Fibroblast of skin of left quadriceps (primary cell): Measurements from ENCODE around the gene SERAC1.
A peak's percentile ranks its signal among the peaks of the same experiment; 100 is the strongest.

Source experiments
- DNase-seq, 2 experiments: peaks; one replicate each; pipeline ENCODE4 v3.0.0-alpha.2; 2013; ENCODE audit warnings: low read depth in 2 of 2

The SERAC1 gene

DNA sequence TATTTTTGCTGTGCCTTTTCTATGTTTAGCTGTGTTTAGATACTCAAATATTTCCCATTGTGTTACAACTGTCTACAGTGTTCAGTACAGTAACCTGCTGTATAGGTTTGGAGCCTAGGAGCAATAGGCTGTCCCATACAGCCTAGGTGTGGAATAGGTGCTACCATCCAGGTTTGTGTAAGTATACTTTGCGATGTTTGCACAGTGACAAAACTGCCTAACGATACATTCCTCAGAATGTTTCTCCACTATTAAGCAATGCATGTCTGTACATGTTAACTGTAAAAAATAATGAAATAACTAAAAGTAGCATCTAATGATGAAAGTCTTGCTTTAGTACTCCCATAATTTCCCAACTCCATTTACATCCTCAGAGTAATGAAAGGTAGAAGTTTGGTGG is 46.0 kb downstream of the SERAC1 start:
- DNase-seq: no peak

DNA sequence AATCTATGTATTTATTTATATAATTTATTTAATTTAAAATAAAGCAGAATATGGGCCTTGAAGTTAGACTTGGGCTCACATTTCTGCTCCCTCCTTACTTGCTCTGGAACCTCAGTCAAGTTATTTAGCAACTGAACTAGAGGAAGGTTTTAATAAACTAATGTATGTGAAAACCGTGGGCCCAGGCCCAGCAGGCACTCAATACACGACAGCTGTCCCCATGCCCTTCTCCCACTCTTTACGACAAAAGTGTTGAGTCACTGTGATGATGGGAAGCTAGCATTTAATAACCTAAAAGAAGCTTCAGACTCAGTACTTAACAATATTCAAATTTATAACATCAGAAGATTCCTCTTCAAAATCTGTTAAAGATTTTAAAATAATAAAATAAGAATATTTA is 46.7 kb downstream of the SERAC1 start:
- no peak for DNase-seq

DNA sequence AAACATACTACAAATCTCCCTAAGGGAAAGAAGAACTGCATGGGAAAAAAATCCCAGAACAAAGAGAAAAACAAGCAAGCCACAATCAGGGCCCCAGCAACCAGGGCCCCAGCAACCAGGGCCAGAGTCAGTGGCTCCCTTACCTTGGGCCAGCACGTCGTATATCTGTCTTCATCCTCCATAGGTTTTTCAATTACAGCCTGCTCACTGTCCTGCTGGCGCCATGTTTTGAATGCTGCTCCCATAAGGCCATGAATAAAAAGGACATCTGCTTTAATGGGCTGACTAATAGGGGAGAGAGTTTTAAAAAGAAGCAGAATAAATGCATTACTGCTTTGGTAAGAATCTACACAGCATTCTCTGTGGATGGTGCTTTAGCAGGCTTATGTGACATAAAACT is 49.2 kb downstream of the SERAC1 start:
- DNase-seq: no peak

DNA sequence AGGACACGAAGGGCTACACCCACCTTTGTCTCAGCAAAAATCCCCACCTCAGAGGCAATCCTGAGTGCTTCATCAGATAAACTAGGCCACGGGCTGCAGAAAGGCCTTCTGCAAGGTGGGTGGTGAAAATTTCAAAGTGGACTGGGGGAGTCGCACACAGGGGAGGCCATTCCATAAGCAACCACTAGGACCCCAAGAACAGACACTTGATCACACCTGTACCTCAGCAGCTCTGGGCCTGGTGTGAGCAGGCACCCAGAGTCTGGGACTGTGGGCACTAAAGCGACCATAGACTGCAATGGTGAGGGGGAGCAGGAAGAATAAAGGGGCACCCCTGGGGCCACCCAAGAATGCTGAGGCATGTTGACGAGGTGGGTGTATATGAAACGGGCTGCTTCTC is 52.6 kb downstream of the SERAC1 start:
- DNase-seq: no peak

DNA sequence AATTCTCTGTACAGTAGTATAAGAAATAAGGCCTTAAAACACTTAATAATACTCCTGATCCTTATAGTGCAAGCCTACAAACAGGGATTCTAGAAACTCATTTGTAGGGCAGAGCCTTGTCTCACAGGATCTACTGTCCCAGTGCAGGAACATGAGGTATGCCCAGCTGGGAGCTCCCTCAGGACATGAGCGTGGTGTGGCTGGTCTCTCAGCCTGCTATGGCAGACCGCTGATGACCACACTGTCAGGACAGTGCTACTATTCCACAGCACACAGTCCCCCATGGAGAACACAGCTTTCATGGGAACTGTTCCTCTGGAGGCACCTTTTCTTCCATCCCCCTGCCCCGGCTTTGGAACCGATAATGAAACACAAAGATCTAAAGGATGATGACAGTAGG is 53.0 kb downstream of the SERAC1 start:
- no peak for DNase-seq

DNA sequence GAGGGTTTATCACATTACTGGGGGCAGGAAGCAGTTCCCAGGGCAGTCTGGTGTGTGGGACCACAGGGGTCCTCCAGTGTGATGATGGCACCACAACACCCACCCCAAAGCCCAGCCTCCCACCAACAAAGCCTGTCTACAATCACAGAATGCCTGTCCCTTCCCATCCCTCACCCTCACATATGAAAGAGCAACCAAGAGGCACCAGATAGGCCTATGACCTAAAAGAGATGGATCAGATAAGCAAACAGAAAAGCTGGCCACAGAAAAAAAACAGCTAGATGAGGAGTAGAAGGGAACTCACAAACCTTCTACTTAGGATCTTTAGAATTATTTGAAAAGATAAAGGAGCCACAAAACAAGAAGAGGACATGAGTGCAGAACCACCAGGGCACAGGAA is 54.3 kb downstream of the SERAC1 start:
- DNase-seq: no peak

DNA sequence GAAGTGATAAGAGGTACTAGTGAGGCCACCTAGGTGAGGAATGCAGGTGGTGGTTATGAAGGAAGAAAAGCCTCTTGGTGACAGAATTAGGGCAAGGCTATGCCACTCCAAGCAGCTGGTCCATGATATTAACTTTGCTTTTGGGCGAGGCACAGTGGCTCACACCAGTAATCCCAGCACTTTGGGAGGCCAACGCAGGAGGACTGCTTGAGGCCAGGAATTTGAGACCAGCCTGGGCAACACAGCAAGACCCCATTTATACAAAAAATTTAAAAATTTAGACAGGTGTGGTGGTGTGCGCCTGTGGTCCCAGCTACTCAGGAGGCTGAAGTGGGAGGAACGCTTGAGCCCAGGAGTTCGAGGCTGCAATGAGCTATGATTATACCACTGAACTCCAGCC is 56.1 kb downstream of the SERAC1 start:
- no peak for DNase-seq

DNA sequence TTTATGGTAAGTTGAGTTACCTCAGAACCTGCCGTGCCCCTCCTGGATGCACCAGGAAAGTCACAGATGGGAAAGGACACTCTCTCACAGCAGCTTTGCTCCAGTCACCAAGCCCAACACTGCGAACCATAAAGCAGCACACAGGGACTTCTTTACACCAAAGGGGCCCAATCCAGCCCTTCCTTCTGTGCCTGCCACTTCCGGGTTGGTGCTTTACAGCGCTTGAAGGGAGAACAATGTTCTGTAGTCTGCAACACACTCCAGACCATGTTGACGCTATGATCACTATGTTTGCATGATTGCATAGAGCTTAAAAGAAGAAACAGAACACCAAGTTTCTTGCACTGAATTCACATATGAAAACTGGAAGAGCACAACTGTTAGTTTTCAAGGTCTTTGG is 57.1 kb downstream of the SERAC1 start:
- no peak for DNase-seq

DNA sequence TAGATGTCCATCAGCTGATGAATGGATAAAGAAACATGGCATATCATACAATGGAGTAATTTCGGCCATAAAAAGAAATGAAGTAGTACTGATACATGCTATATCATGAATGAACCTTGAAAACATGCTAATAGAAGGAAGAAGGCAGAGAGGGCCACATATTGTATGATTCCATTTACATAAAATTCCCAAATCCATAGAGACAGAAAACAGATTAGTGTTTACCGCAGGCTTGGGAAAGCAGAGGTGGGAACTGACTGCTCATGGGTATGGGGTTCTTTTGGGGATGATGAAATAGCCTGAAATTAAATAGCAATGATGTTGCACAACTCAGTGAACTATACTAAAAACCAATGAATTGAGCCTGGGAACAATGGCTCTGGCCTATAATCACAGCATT is 58.3 kb downstream of the SERAC1 start:
- DNase-seq: peak in 1 of 2 experiments; percentile 4

DNA sequence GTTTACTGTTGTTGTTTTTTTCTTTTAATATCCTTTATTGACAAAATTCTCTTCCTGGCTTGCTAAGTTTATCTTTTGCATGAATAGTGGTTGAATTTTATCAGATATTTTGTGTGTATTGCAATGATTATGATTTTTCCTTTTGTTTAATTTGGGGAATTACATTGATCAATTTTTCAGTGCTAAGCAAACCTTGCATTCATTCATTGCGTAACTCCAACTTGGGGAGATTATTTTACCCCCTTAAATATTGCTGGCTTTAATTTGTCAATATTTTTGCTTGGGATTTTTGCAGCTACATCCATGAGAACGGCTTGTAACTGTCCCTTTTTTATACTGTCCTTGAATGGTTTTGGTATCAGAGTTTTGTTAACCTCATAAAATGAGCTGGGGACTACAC is 63.4 kb downstream of the SERAC1 start:
- no peak for DNase-seq

DNA sequence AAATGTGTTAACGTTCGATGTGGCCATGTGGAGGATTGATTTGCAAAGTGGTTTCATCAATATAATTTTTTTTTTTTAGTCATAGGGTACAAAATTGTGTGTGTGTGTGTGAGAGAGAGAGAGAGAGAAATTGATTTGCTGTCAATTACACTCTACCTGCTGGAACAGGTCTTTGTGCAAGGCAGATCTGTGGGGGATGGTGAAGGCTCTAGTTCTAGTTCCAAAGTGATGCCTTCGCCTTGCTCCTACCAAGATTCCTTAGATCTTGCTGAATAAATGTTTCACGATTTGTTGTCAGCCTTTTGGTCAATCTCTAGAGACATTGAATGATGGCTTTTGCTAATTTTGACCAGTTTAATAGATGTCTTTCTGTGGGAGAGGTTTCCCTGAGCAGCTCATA is 64.8 kb downstream of the SERAC1 start:
- DNase-seq: no peak

DNA sequence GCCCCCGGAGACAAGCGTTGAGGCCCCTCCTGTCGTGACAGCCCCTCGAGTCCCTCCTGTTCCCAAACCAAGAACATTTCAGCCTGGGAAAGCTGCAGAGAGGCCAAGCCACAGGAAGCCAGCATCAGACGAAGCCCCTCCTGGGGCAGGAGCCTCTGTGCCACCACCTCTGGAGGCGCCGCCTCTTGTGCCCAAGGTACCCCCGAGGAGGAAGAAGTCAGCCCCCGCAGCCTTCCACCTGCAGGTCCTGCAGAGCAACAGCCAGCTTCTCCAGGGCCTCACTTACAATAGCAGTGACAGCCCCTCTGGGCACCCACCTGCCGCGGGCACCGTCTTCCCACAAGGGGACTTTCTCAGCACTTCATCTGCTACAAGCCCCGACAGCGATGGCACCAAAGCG is 72.4 kb downstream of the SERAC1 start:
- DNase-seq: no peak

- no peak for DNase-seq
Observed at GRCh38 chr6:158095031-158095430, 73.0 kb downstream of the SERAC1 start.

DNA sequence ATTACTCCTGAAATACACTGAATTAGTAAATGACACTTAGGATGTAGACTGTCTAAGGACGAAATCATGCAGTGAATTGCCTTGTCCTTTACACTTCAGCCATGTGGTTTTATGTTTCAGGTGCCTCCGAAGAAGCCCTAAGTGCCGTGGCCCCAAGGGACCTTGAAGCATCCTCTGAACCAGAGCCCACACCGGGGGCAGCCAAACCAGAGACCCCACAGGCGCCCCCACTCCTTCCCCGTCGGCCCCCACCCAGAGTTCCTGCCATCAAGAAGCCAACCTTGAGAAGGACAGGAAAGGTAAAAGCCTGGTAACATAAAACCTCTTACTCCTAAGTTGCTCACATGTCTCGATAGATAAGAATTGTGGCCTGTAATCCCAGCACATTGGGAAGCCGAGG is 75.3 kb downstream of the SERAC1 start:
- DNase-seq: no peak

GRCh38 chr6:158087224-158087867 is 80.7 kb downstream of the SERAC1 start:
- no peak for DNase-seq

- peak; percentile 44 to 46 for DNase-seq
Observed at GRCh38 chr6:158086504-158087223, 81.4 kb downstream of the SERAC1 start.

DNA sequence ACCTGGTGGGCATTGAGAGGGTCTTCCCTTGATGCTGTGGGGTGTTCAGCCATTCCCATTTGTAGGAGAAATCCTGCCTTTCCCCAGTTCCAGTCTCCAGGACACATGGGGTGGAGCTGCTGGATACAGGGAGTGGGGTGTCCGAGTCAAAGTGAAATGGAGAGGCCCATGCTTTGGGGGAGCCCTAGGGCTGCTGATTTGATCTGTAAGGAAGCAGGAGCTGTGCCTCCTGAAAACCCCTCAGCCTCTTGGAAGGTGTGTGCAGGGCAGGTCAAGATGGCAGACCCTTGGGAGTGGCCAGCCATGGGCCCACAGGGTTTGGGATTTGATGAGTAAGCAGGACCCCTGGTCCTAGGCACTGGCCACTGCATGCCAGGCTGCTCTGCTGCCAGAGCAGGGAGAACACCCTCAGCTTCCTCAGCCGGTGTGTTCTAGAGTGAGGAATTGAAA is 82.0 kb downstream of the SERAC1 start:
- DNase-seq: no peak

DNA sequence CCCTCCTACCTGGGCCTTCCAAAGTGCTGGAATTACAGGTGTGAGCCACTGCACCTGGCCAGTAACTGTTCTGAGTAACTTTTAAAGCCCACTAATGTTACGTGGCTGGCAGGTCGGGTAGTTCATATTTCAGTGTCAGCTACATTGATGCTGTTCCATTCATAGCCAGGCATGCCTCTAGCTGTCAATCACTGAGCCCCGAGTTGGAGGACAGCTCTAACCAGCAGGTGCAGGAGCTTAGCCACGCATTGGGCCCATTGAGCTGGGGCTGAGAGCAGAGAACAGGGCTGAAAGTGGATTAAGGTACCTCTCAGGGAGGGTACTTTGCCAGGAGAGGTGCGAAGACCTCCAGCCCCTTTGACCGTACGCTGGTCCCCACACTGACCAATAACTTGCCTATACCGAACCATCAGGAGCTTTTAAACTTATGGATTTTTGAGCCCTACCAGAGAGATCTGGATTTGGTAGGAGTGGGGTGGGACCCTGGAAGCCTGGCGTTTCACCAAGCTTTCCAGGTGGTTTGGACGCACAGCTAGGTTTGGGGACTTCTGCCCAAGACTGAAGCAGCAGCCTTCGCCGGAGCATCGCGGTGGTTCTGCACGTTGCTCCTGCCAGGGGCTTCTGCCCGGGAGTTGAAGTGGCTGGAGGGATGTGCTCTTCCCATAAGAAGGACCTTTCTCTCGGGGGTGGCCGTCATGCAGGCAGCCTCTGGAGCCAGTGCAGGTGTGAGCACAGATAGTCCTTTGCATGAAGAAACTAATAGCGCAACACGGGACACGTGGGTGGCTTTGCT is 82.6 kb downstream of the SERAC1 start:
- no peak for DNase-seq

DNA sequence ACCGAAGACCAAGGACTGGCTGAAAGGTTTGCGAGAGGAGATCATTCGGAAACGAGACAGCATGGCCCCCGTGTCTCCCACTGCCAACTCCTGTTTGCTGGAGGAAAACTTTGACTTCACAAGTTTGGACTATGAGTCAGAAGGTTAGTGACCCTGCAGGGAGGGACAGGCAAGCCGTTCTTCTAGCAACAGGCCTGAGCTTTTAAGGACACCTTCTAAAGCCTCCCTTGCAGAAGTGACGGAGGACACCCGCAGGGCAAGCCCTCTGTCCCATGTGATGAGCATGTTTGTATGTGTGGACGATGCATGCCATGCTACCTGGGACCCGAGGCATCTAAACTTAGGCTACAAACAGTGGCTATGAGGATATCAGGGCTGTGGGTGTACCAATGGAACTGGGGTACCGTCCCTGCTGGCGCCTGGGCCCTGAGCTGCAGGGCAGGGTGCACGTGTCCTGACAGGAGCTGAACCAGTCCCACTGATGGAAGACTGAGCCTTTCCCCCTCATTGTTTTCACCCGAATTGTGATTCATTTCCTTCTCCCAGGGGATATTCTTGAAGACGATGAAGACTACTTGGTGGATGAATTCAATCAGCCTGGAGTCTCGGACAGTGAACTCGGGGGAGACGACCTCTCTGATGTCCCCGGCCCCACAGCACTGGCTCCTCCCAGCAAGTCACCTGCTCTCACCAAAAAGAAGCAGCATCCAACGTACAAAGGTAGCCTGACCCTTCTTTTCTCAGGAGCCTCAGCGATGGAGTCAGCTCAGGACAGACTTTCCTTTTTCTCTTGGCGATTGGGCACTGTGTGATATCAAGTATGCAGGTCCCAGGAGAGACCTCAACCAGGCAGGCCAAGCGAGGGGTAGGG is 84.4 kb downstream of the SERAC1 start:
- DNase-seq: no peak

- no peak for DNase-seq
Observed at GRCh38 chr6:158081657-158081935, 86.5 kb downstream of the SERAC1 start.

DNA sequence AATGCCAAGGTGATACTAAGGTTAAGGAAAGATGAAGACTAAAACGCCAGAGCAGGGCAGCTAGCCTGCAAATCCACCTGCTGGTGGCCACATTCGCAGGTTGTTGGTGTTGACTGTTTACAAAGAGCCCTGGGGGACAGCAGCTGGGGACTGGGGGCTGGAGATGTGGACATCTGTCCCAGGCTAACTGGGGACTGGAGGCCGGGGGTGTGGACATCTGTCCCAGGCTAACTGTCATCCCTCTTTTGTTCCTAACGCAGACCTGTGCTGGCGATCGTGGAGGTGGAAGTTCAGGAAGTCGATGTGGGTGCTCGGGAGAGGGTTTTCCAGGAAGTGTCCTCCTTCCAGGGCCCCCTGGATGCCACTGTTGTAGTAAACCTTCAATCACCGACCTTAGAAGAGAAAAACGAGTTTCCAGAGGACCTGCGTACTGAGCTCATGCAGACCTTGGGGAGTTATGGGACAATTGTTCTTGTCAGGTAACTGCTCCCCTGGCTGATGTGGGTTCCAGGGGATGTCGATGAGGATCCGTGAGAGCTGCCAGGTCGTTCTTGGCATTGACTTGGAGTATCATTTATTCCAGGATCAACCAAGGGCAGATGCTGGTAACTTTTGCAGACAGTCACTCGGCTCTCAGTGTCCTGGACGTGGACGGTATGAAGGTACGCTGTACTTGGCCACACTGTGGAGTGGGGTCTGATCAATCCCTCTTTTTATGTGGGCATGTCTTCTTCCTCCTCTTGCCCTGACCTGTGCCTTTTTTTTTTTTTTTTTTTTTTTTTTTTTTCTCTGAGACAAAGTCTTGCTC is 87.0 kb downstream of the SERAC1 start:
- DNase-seq: no peak
